ENCODE measurements around the gene TRIO.

DNA sequence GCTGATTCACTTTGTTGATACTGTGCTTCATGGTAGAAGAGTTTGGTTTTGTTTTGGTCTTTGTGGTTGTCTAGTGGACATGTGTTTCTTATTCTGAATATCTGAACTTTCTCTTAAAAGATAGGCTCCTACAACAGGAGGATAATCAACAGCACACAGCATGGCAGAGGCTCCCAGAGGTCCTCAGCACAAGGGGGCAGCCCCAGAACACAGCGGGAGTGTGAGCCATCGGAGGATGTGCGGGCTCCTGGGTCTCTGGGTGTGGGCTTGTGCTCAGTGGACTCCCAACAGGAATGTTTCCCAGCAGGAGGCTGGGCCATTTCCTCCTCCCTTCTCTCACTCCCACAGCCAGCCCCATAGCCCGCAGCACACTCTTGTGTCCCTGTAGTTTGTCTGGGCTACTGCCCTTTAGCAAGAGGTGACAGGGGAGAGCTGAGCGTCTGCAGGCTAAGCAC lies 274.2 kb downstream of the TRIO start:
- TF ChIP-seq ZFP30 (CRISPR knock-in tag; IDR thresholded peaks at IDR 0.05), result no peak
- TF ChIP-seq BACH2 (CRISPR knock-in tag; IDR thresholded peaks at IDR 0.05; ENCODE audit: borderline replicate concordance), result no peak
- no peak; the same call in 1 of the 2 replicates for TF ChIP-seq ZFP3 (CRISPR knock-in tag; IDR thresholded peaks at IDR 0.05)
